ENCODE data around the gene BICC1. TPM values are rescaled to one million over a fixed set of nuclear protein-coding genes. Genes with fewer than 3 reads are reported as not detected.

Gene BICC1
- total and polyA plus RNA-seq, 2 of the 8 experiments (the other 6 are each of a cell fraction or from before 2014, with no cell fraction given) = 0.20 to 0.73 TPM

DNA sequence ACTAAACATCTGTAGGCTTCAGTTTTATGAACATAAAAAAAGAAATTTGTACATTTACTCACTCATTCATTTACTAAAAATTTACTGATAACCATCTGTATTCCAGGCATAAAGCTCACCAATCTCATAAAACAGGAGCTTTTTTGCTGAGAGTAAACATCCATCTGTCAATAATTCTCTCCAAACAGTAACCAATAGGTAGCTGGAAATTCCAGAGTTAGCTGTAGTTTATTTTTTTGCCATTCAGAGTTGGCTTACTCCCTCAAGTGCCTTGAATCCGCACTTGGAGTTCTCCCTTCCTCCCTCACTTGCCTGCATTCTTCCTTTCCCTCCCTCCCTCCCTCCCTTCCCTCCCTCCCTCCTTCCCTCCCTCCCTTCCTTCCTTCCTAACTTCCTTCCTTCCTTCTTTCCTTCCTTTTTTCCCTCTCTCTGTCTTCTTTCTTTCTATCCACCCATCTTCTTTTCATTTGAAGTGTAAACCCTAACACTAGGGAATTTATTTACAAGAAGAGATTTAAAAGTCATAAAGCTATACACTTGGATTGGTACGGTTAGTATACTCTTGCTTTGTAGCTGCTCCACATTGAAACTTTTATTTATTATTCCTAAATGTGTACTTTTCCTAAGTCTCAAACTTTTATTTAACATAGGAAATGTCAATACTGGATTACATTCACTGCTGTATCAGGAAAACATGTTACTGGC, 44.6 kb upstream of the BICC1 start:
- no peak overlapping the region for H2AK5ac ChIP-seq (ENCODE audit: low read depth, low read length)
- H3K36me3 ChIP-seq (ENCODE audit: control insufficient read depth in 2 of 4, insufficient read depth in 4 of 4, low read length in 3 of 4) = no peaks in the 10 kb centered on the region
- H3K27me3 ChIP-seq (replicated peaks in 1 of 4; ENCODE audit: control insufficient read depth in 3 of 4, extremely low read depth in 1 of 4, insufficient read depth in 3 of 4, low read length in 3 of 4) = no peaks in the 10 kb centered on the region
- H3K79me1 ChIP-seq (ENCODE audit: low read depth, low read length) = no peaks in the 10 kb centered on the region
- H3K4me2 ChIP-seq (ENCODE audit: insufficient read depth in 1 of 2, low read depth in 2 of 2, low read length in 2 of 2) = no peak overlapping the region
- no peaks in the 10 kb centered on the region for H4K20me1 ChIP-seq (replicated peaks in 1 of 2; ENCODE audit: control insufficient read depth in 1 of 2, insufficient read depth in 2 of 2, low read length in 2 of 2)
- WGBS, 2 experiments (ENCODE audit: extremely low coverage in 1 of 2, insufficient coverage in 1 of 2, insufficient read length in 1 of 2, insufficient replicate concordance in 2 of 2, low coverage in 1 of 2, low lambda C conversion rate in 2 of 2, missing lambda C conversion rate in 1 of 2) = 94% methylated on average over 1 of the region's 2 CpGs; no CpG with 5 or more reads in 1 of the 2 experiments
- H2BK120ac ChIP-seq (replicated peaks; ENCODE audit: low read depth, low read length) = no peak overlapping the region
- H2AFZ ChIP-seq (ENCODE audit: low read length) = no peak overlapping the region
- H3K4ac ChIP-seq (replicated peaks; ENCODE audit: insufficient read length, low read depth, low read length) = no peak overlapping the region
- no peak overlapping the region for H4K8ac ChIP-seq (ENCODE audit: extremely low read depth, insufficient read depth, low read length)
- H2BK20ac ChIP-seq (ENCODE audit: low read length) = no peak overlapping the region
- CTCF ChIA-PET (ENCODE audit: partially characterized antibody) = interaction anchor here (0.6 to 1.7 kb wide), 3 partner anchors 54 to 169 kb away, joined by 3 to 4 read pairs (median 4); no protein-coding TSS in a partner anchor
- H3K4me3 ChIP-seq (ENCODE audit: extremely low read depth in 1 of 4, insufficient read depth in 2 of 4, low read depth in 3 of 4, low read length in 4 of 4) = no peak overlapping the region
- H3K4me1 ChIP-seq (replicated peaks in 1 of 4; ENCODE audit: control insufficient read depth in 3 of 4, insufficient read depth in 4 of 4, low read length in 3 of 4) = no peaks in the 10 kb centered on the region
- no peak overlapping the region for H3K9ac ChIP-seq (replicated peaks in 1 of 4; ENCODE audit: extremely low read depth in 1 of 4, low read depth in 3 of 4, low read length in 3 of 4)
- no peak overlapping the region for H3K27ac ChIP-seq (ENCODE audit: low read depth, low read length)
- H3K56ac ChIP-seq (replicated peaks; ENCODE audit: insufficient read length, low read depth, low read length) = no peak overlapping the region
- no peak overlapping the region for H3K23ac ChIP-seq (ENCODE audit: insufficient read length)
- no peaks in the 10 kb centered on the region for H3K9me3 ChIP-seq (ENCODE audit: insufficient read depth in 2 of 2, low read depth in 1 of 2, low read length in 1 of 2)
- no peak overlapping the region for H2BK5ac ChIP-seq (ENCODE audit: low read depth, low read length)
- DNase-seq (ENCODE audit: low read depth in 1 of 2, low spot score in 2 of 2) = no peak
- H4K5ac ChIP-seq (ENCODE audit: insufficient read length, low read depth, low read length) = no peak overlapping the region
- no peak overlapping the region for H2BK15ac ChIP-seq (ENCODE audit: low read length)
- POLR2A ChIA-PET (ENCODE audit: partially characterized antibody) = no interaction called here
- no peak for FAIRE-seq
- H2BK12ac ChIP-seq (ENCODE audit: low read depth, low read length) = no peak overlapping the region
- no peaks in the 10 kb centered on the region; the same call in 1 of the 2 replicates for H3K23me2 ChIP-seq (ENCODE audit: low read depth, low read length)
- H3K79me2 ChIP-seq (ENCODE audit: control insufficient read depth in 1 of 2, insufficient read depth in 2 of 2, low read length in 2 of 2) = no peaks in the 10 kb centered on the region
- H4K91ac ChIP-seq (replicated peaks; ENCODE audit: insufficient read length, low read length) = no peak overlapping the region
- H3K18ac ChIP-seq (ENCODE audit: extremely low read depth, low read length) = no peak overlapping the region
- H3K14ac ChIP-seq (ENCODE audit: insufficient read length) = no peak overlapping the region
- TF ChIP-seq GABPA (IDR thresholded peaks at IDR 0.05; ENCODE audit: borderline replicate concordance, insufficient read depth, low read length) (no peak), RFX5 (IDR thresholded peaks at IDR 0.05; ENCODE audit: borderline replicate concordance, low read depth, low read length) (no peak), BCL11A (IDR thresholded peaks at IDR 0.05; ENCODE audit: low read depth in 2 of 2, low read length in 2 of 2) (no peak), TAF7 (optimal IDR thresholded peaks at IDR 0.05; ENCODE audit: borderline replicate concordance, low read depth, low read length) (no peak), TAF1 (IDR thresholded peaks at IDR 0.05; ENCODE audit: low read depth, low read length) (no peak), TCF12 (IDR thresholded peaks at IDR 0.05; ENCODE audit: low read depth, low read length) (no peak), NRF1 (IDR thresholded peaks at IDR 0.05; ENCODE audit: low read depth, low read length) (no peak), TBP (IDR thresholded peaks at IDR 0.05; ENCODE audit: low read depth, low read length) (no peak), SIN3A (conservative IDR thresholded peaks at IDR 0.05 in 1 of 2, IDR thresholded peaks at IDR 0.05 in 1 of 2; ENCODE audit: low read depth in 1 of 2, low read length in 2 of 2) (no peak), SP1 (IDR thresholded peaks at IDR 0.05; ENCODE audit: low read depth, low read length) (no peak), KDM5A (IDR thresholded peaks at IDR 0.05; ENCODE audit: low read length) (no peak), CREB1 (IDR thresholded peaks at IDR 0.05) (no peak)
- TF ChIP-seq, protein P1, sequence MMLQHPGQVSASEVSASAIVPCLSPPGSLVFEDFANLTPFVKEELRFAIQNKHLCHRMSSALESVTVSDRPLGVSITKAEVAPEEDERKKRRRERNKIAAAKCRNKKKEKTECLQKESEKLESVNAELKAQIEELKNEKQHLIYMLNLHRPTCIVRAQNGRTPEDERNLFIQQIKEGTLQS (IDR thresholded peaks at IDR 0.05; ENCODE audit: insufficient read depth, low read depth, low read length) = no peak
